Activated T-helper 2 cell treated with anti-CD3 and anti-CD28 coated beads, Interferon-gamma antibody, Interleukin-2, Interleukin-4, amounts not matched to agents 10 μg/mL and 5 μg/mL and 100 μg/mL, durations not matched to agents 14 hours and 24 hours and 36 hours (primary cell): ENCODE results near the gene ZNF236. TPM values are rescaled to one million over a fixed set of nuclear protein-coding genes. Genes with fewer than 3 reads are reported as not detected.

Source experiments
- DNase-seq: peaks from one replicate; pipeline ENCODE4 v3.0.0; 2021; ENCODE audit warnings: low spot score
- H3K27ac Mint-ChIP-seq: one replicate; pipeline ENCODE4 v1.8.0; 2021; ENCODE audit warnings: mixed read lengths
- H3K27me3 Mint-ChIP-seq: one replicate; pipeline ENCODE4 v1.8.0; 2021; ENCODE audit warnings: low read depth, mixed read lengths
- H3K36me3 Mint-ChIP-seq: one replicate; pipeline ENCODE4 v1.8.0; 2021; ENCODE audit warnings: low read depth, mixed read lengths
- H3K4me1 Mint-ChIP-seq: one replicate; pipeline ENCODE4 v1.8.0; 2021; ENCODE audit warnings: low read depth, mixed read lengths
- H3K4me3 Mint-ChIP-seq: one replicate; pipeline ENCODE4 v1.8.0; 2021; ENCODE audit warnings: low read depth, mild to moderate bottlenecking, moderate library complexity, mixed read lengths
- H3K9me3 Mint-ChIP-seq: one replicate; pipeline ENCODE4 v1.8.0; 2021; ENCODE audit warnings: mixed read lengths
- intact Hi-C: fragments of 100-400 bp; cut with micrococcal nuclease; formaldehyde crosslinking; loops from one replicate; pipeline ENCODE4 v1.15.1; 2023
- total RNA-seq: library from RNA; stranded (reverse); gene quantifications from 2 replicates; pipeline ENCODE4 v1.2.3, GENCODE V29; 2022

The ZNF236 gene
- total RNA-seq, 1 donor from 2014 or later, result 19.8 TPM

DNA sequence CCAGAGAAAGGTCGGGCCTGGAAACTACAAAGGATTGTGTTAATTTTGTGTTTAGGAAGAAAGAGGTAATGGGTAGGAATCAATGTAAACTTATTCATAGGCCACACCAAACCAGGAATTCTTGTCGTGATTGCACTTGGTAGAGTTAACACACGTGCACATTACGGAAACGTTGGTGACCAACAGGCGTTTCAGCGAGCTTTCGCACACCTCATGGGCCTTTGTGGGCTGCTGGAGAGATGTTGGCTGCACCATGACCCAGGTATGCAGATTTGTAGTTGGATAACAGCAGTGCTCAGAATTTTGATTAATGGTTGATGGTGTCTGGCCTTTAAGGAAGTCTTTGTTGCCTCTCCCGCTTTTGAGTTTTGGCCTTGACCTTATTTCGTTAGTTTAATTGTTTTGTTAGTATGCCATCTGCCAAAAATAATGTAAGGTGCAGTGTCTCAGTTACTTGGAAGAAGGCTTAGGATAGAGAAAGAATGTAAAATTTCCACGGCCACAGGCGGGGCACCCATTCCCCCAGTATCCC lies 1.9 kb downstream of the ZNF236 start:
- intact Hi-C loops, result loop anchor here (10.0 kb wide), 1 partner anchor 311 kb away; the partner anchor contains the start of gene MBP
- Mint-ChIP-seq H3K9me3 (no peaks in the 10 kb centered on the region), H3K27ac (peak overlapping the region; percentile 70), H3K27me3 (no peaks in the 10 kb centered on the region), H3K36me3 (peaks cover 29% of the 10 kb centered on the region), H3K4me1 (peaks cover 37% of the 10 kb centered on the region), H3K4me3 (peak overlapping the region; percentile 85)
- no peak for DNase-seq

- intact Hi-C loops, result loop anchor here (10.0 kb wide), 1 partner anchor 310 kb away; the partner anchor contains the start of gene MBP
- Mint-ChIP-seq H3K9me3 (no peaks in the 10 kb centered on the region), H3K27ac (peak overlapping the region; percentile 70), H3K27me3 (no peaks in the 10 kb centered on the region), H3K4me3 (peak overlapping the region; percentile 56), H3K36me3 (peaks cover 28% of the 10 kb centered on the region), H3K4me1 (peaks cover 36% of the 10 kb centered on the region)
- no peak for DNase-seq
Observed at GRCh38 chr18:76824754-76825153, 2.4 kb downstream of the ZNF236 start.

DNA sequence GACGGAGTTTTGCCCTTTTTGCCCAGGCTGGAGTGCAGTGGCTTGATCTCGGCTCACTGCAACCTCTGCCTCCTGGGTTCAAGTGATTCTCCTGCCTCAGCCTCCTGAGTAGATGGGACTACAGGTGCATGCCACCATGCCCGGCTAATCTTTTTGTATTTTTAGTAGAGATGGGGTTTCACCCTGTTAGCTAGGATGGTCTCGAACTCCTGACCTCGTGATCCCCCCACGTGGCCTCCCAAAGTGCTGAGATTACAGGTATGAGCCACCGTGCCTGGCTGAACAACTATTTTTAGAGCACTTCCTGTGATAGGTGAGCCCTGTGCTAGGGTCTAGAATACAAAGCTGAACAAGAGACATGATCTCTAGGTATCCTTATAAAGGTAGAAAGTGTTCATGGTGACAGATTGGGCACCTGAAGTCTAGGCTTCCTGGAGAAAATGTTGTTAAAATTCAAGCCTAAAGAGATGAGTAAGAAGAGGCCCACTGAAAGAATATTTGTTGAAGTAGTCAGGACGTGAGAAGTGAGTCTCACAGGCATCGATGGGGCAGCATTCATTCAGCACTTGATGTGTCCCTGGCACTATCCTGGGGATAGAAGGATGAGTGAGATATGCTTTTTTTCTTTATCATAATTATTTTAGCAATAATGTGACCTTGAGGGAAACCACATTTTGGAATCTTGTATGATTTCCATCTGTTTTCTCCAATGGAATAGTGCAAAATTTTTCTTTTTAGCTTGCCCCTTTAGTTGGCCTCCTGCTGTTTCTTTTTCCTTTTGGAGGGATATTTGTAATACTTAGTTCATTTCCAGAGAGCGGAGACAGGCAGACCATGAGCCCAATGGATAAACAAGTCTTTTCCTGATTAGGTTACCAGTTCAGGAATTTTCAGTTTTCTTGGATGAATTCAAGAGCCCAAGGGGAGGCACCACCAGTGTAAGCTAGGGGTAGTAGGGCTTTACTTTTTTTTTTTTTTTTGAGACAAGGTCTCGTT lies 5.1 kb downstream of the ZNF236 start:
- Mint-ChIP-seq H3K9me3 (peaks cover 3% of the 10 kb centered on the region), H3K36me3 (peaks cover 28% of the 10 kb centered on the region), H3K4me1 (peaks cover 29% of the 10 kb centered on the region), H3K27ac (peak overlapping the region; percentile 18), H3K27me3 (no peaks in the 10 kb centered on the region), H3K4me3 (no peak overlapping the region)
- DNase-seq, result no peak
- intact Hi-C loops, result loop anchor here (10.0 kb wide), 1 partner anchor 307 kb away; the partner anchor contains the start of gene MBP

DNA sequence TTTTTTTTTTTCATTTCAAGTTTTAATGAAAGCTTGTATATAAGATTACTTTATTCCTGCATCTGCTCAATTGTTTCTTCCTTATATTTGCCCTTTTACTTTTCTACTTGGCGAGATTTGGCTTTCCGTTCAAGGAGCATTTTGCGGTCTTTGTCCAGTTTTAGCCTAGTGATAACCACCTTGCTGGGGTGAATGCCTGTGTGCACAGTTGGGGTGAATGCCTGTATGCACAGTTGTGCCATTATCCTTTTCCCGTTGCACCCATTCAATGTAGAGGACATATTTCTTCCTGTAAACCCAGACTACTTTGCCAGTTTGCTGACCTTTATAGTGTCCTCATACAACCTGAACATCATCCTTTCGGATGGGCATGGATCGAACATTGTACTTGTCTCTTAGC lies 12.0 kb downstream of the ZNF236 start:
- intact Hi-C loops, result no loop called here
- H3K4me1 Mint-ChIP-seq, result peaks cover 31% of the 10 kb centered on the region
- no peak for DNase-seq
- H3K9me3 Mint-ChIP-seq, result peaks cover 5% of the 10 kb centered on the region
- H3K36me3 Mint-ChIP-seq, result peaks cover 34% of the 10 kb centered on the region
- H3K27ac Mint-ChIP-seq, result no peak overlapping the region
- H3K4me3 Mint-ChIP-seq, result no peak overlapping the region
- H3K27me3 Mint-ChIP-seq, result no peaks in the 10 kb centered on the region

DNA sequence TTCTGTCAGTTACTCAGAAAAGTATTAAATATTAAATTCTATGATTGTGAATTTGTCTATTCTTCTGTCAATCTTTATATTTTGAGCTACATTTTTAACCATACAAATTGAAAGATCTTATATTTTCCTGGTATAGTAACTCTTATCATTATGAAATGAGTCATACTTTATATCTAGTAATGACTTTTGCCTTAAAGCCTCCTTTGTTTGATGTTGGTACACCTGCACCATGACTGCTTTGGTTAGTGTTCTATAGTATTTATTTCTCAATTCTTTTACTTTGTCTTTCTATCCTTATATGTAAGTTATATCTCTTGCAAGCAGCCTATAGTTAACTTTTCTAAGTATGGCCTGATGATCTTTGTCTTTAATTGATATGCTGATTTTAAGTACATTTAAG lies 13.0 kb downstream of the ZNF236 start:
- Mint-ChIP-seq H3K9me3 (peaks cover 5% of the 10 kb centered on the region), H3K4me3 (no peak overlapping the region), H3K36me3 (peaks cover 32% of the 10 kb centered on the region), H3K4me1 (peaks cover 30% of the 10 kb centered on the region), H3K27me3 (no peaks in the 10 kb centered on the region), H3K27ac (no peak overlapping the region)
- DNase-seq, result no peak
- intact Hi-C loops, result no loop called here

- Mint-ChIP-seq H3K9me3 (peaks cover 5% of the 10 kb centered on the region), H3K4me3 (no peak overlapping the region), H3K27ac (no peak overlapping the region), H3K27me3 (no peaks in the 10 kb centered on the region), H3K36me3 (peaks cover 25% of the 10 kb centered on the region), H3K4me1 (peaks cover 30% of the 10 kb centered on the region)
- no peak for DNase-seq
- intact Hi-C loops, result no loop called here
Observed at GRCh38 chr18:76837071-76837470, 14.7 kb downstream of the ZNF236 start.

DNA sequence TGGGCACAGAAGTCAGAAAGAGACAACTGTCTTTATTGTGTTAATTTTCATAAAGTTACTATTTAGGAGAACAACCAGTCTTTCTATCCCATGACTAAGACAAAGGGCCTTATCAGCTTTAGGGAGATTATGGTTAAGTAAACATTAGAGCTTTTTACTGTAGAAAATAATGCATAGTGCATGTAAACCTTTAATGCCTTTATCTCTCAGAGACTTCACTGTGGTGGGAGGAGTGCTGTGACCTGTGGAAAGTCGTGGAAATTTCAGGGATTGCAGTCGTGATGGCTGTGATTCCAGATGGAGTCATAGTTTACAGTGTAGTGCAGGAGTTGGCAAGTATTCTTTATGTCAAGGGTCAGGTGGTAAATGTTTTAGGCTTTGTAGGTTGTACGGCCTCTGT lies 15.8 kb downstream of the ZNF236 start:
- no peak overlapping the region for H3K27ac Mint-ChIP-seq
- no peaks in the 10 kb centered on the region for H3K9me3 Mint-ChIP-seq
- intact Hi-C loops, result no loop called here
- H3K4me3 Mint-ChIP-seq, result no peak overlapping the region
- no peaks in the 10 kb centered on the region for H3K27me3 Mint-ChIP-seq
- peaks cover 30% of the 10 kb centered on the region for H3K4me1 Mint-ChIP-seq
- DNase-seq, result no peak
- H3K36me3 Mint-ChIP-seq, result peaks cover 14% of the 10 kb centered on the region

- Mint-ChIP-seq H3K36me3 (peaks cover 10% of the 10 kb centered on the region), H3K27ac (no peak overlapping the region), H3K27me3 (no peaks in the 10 kb centered on the region), H3K9me3 (no peaks in the 10 kb centered on the region), H3K4me3 (no peak overlapping the region), H3K4me1 (peaks cover 27% of the 10 kb centered on the region)
- intact Hi-C loops, result no loop called here
- no peak for DNase-seq
Observed at GRCh38 chr18:76839086-76839794, 16.9 kb downstream of the ZNF236 start.

DNA sequence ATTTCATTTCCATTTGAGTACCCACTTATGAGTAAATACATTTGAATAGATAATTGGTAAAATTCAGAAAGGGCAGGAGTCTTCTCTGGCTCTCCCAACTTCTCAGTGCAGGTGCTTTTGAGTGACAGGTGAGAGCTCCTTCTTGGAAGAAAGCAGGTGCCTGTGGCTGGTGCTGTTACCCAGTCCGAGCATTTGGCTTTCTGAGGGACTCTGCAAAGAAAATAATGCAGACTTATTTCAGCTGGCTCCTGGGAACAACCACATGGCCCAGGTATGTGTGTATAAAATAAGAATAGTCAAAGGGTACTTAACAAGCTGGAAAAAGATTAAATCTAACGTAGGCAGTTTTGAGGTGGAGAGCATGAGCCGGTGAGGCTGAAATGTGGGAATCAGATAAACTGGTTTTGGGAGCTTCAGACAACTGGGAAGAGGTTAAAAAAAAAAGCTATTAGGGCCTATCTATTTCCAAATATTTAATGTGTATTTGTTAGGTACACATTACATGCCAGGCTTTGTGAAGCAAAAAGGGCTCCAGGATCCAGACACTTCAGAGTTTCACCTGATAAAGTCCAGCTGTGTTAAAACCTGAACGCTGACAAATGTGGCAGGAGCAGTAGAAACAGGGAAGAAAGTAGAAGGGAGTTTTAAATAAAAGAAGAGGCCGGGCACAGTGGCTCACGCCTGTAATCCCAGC lies 20.6 kb downstream of the ZNF236 start:
- no peaks in the 10 kb centered on the region for H3K27me3 Mint-ChIP-seq
- H3K27ac Mint-ChIP-seq, result no peak overlapping the region
- peaks cover 15% of the 10 kb centered on the region for H3K4me1 Mint-ChIP-seq
- intact Hi-C loops, result no loop called here
- H3K36me3 Mint-ChIP-seq, result no peaks in the 10 kb centered on the region
- DNase-seq, result no peak
- H3K9me3 Mint-ChIP-seq, result no peaks in the 10 kb centered on the region
- no peak overlapping the region for H3K4me3 Mint-ChIP-seq

- no peaks in the 10 kb centered on the region for H3K36me3 Mint-ChIP-seq
- no peak for DNase-seq
- H3K27me3 Mint-ChIP-seq, result no peaks in the 10 kb centered on the region
- peaks cover 13% of the 10 kb centered on the region for H3K4me1 Mint-ChIP-seq
- H3K9me3 Mint-ChIP-seq, result no peaks in the 10 kb centered on the region
- intact Hi-C loops, result no loop called here
- H3K27ac Mint-ChIP-seq, result no peak overlapping the region
- no peak overlapping the region for H3K4me3 Mint-ChIP-seq
Observed at GRCh38 chr18:76844144-76844543, 21.8 kb downstream of the ZNF236 start.

- Mint-ChIP-seq H3K36me3 (peaks cover 2% of the 10 kb centered on the region), H3K4me3 (no peak overlapping the region), H3K9me3 (no peaks in the 10 kb centered on the region), H3K4me1 (peaks cover 19% of the 10 kb centered on the region), H3K27ac (no peak overlapping the region), H3K27me3 (no peaks in the 10 kb centered on the region)
- intact Hi-C loops, result no loop called here
- no peak for DNase-seq
Observed at GRCh38 chr18:76844742-76845477, 22.6 kb downstream of the ZNF236 start.

DNA sequence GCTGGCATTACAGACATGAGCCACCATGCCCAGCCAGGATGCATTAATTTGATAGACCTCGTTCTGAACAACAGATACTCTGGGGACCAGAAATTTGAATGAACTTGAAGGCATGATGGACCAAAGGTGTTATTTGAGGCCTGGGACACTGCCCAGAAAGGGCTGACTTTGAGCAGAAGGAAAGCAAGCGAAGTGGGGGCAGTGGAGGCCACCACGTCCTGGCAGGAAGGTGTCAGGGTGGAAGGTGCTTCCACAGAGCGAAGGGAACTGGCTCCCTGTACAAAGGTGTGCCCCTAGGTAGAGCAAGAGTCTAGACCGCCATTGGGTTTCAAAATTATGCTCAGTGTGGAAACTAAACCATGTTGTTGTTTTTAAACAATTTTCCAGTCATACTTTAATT lies 23.9 kb downstream of the ZNF236 start:
- no peaks in the 10 kb centered on the region for H3K27me3 Mint-ChIP-seq
- intact Hi-C loops, result no loop called here
- H3K4me1 Mint-ChIP-seq, result peaks cover 20% of the 10 kb centered on the region
- H3K36me3 Mint-ChIP-seq, result peaks cover 4% of the 10 kb centered on the region
- no peaks in the 10 kb centered on the region for H3K9me3 Mint-ChIP-seq
- no peak for DNase-seq
- H3K4me3 Mint-ChIP-seq, result no peak overlapping the region
- no peak overlapping the region for H3K27ac Mint-ChIP-seq
